K562 (cell line): Measurements from ENCODE around the gene EMC6.

Source experiments
- BCL6 ChIP-seq: fragments of 250-450 bp; sonication (Bioruptor Pico); IDR thresholded peaks from 2 replicates; pipeline ENCODE4 v1.4.0; 2020
- FOSL1 ChIP-seq: fragments of 200-800 bp; sonication (Bioruptor generic); conservative IDR thresholded peaks from 2 replicates; pipeline ENCODE4 v1.6.1; 2016; ENCODE audit warnings: missing genetic modification characterization, missing compliant biosample characterization
- IRF1 ChIP-seq: sonication (generic); formaldehyde crosslinking; IDR thresholded peaks from 2 replicates; pipeline ENCODE4 v1.8.0; 2022; ENCODE audit warnings: missing genetic modification reagents, mild to moderate bottlenecking, borderline replicate concordance
- PML ChIP-seq: IDR thresholded peaks from 2 replicates; pipeline ENCODE4 v1.6.1; 2012; ENCODE audit warnings: low read length, inconsistent platforms
- SIN3A ChIP-seq, 2 experiments: fragments of 150-350 bp in 1 of 2; IDR thresholded peaks; 2 replicates each; pipeline ENCODE4 v1.6.1; 2011 to 2016; ENCODE audit warnings: borderline replicate concordance in 2 of 2, low read depth in 2 of 2, low read length in 2 of 2, mild to moderate bottlenecking in 2 of 2, moderate library complexity in 2 of 2; ENCODE audit not compliant: control insufficient read depth in 1 of 2
- TCF7L2 ChIP-seq: fragments of 150-350 bp; IDR thresholded peaks from 2 replicates; pipeline ENCODE4 v1.6.1; 2016; ENCODE audit warnings: low read depth, mild to moderate bottlenecking, low read length, moderate library complexity
- TEAD2 ChIP-seq: fragments of 450-650 bp; IDR thresholded peaks from 2 replicates; pipeline ENCODE4 v1.6.1; 2016; ENCODE audit warnings: missing genetic modification characterization, control low read depth, missing compliant biosample characterization
- ZNF75A ChIP-seq: fragments of 450-650 bp; formaldehyde crosslinking; IDR thresholded peaks from 2 replicates; pipeline ENCODE4 v1.4.0; 2020; ENCODE audit warnings: mild to moderate bottlenecking

- TF ChIP-seq TEAD2 (no peak), BCL6 (CRISPR knock-in tag) (no peak), FOSL1 (no peak), SIN3A (IDR thresholded peaks at IDR 0.05; ENCODE audit: borderline replicate concordance in 2 of 2, control insufficient read depth in 1 of 2, low read depth in 2 of 2, low read length in 2 of 2) (no peak), TCF7L2 (no peak), IRF1 (CRISPR knock-in tag) (no peak), PML (no peak), ZNF75A (no peak)
These were observed 13.4 kb downstream of the EMC6 start for GRCh38 chr17:3682033-3682432.
